Panc1 (cell line): ENCODE measurements around the gene VPREB1.

Source experiments
- CTCF ChIP-seq: fragments of 450-650 bp; IDR thresholded peaks from 2 replicates; pipeline ENCODE4 v1.5.1; 2017; ENCODE audit warnings: mild to moderate bottlenecking
- POLR2AphosphoS5 ChIP-seq: IDR thresholded peaks from 2 replicates; pipeline ENCODE4 v1.6.1; 2012; ENCODE audit warnings: mild to moderate bottlenecking, low read depth, low read length, moderate library complexity
- TF ChIP-seq, protein P1 (sequence below), 2 experiments: IDR thresholded peaks; 2 replicates each; pipeline ENCODE4 v1.6.1; 2011 to 2012; ENCODE audit warnings: low read depth in 2 of 2, control low read depth in 1 of 2, low read length in 1 of 2, mild to moderate bottlenecking in 1 of 2, moderate library complexity in 1 of 2; ENCODE audit not compliant: insufficient read depth in 1 of 2

GRCh38 chr22:22203048-22203971 is 41.3 kb upstream of the VPREB1 start:
- no peak for TF ChIP-seq CTCF
- TF ChIP-seq, protein P1, sequence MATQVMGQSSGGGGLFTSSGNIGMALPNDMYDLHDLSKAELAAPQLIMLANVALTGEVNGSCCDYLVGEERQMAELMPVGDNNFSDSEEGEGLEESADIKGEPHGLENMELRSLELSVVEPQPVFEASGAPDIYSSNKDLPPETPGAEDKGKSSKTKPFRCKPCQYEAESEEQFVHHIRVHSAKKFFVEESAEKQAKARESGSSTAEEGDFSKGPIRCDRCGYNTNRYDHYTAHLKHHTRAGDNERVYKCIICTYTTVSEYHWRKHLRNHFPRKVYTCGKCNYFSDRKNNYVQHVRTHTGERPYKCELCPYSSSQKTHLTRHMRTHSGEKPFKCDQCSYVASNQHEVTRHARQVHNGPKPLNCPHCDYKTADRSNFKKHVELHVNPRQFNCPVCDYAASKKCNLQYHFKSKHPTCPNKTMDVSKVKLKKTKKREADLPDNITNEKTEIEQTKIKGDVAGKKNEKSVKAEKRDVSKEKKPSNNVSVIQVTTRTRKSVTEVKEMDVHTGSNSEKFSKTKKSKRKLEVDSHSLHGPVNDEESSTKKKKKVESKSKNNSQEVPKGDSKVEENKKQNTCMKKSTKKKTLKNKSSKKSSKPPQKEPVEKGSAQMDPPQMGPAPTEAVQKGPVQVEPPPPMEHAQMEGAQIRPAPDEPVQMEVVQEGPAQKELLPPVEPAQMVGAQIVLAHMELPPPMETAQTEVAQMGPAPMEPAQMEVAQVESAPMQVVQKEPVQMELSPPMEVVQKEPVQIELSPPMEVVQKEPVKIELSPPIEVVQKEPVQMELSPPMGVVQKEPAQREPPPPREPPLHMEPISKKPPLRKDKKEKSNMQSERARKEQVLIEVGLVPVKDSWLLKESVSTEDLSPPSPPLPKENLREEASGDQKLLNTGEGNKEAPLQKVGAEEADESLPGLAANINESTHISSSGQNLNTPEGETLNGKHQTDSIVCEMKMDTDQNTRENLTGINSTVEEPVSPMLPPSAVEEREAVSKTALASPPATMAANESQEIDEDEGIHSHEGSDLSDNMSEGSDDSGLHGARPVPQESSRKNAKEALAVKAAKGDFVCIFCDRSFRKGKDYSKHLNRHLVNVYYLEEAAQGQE (IDR thresholded peaks at IDR 0.05; ENCODE audit: insufficient read depth in 1 of 2, low read depth in 2 of 2, low read length in 1 of 2), result no peak
- no peak for TF ChIP-seq POLR2AphosphoS5
